Activated CD4-positive, CD25-positive, alpha-beta regulatory T cell treated with anti-CD3 and anti-CD28 coated beads, Interleukin-2, amount 50 U/mL, for 16 hours (primary cell): ENCODE data around the gene CTNNA3.

ENCODE experiments used
- DNase-seq: peaks from one replicate; pipeline ENCODE4 v3.0.0-alpha.2; 2020; ENCODE audit warnings: low read depth, low spot score

CTNNA3 gene

DNA sequence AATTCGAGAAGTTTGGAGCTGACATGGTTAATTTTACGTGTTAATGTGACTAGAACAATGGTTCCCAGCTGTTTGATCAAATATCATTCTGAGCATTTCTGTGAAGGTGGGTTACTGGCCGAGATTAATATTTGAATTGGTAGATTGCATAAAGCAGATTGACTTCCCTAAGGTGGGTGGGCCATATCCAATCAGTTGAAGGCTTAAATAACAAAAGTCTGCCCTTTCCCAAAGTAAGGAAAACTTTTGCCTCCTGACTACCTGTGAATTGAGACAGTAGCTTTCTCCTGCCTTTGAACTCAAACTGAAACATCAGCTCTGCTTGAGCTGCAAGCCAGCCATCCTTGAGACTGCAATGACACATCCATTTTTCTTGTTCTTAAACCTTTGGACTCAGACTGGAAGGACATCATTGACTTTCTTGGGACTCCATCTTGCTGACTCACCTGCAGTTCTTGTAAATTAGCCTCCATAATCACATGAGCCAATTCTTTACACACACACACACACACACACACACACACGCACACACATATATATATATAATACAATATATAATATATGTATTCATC is 833.2 kb downstream of the CTNNA3 start:
- DNase-seq, result no peak

- no peak for DNase-seq
Observed at GRCh38 chr10:66860376-66860945, 835.5 kb downstream of the CTNNA3 start.

DNA sequence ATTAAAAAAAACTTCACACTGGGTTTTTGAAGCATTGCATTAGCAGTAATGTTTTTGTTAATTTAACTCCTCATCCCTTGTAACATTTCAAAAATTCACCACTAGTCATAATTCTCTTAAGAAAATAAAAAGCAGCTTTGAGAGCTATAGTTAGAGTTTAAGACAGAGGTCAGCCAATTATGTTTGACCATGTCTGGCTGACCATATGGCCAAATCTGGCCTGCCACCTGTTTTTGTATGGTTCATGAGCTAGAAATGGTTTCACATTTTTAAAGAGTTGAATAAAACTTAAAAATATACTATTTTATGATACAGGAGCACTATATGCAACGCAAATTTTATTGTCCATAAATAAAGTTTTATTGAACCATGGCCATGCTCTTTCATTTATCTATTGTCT is 843.2 kb downstream of the CTNNA3 start:
- DNase-seq, result no peak

- no peak for DNase-seq
Observed at GRCh38 chr10:66848856-66849255, 847.1 kb downstream of the CTNNA3 start.

DNA sequence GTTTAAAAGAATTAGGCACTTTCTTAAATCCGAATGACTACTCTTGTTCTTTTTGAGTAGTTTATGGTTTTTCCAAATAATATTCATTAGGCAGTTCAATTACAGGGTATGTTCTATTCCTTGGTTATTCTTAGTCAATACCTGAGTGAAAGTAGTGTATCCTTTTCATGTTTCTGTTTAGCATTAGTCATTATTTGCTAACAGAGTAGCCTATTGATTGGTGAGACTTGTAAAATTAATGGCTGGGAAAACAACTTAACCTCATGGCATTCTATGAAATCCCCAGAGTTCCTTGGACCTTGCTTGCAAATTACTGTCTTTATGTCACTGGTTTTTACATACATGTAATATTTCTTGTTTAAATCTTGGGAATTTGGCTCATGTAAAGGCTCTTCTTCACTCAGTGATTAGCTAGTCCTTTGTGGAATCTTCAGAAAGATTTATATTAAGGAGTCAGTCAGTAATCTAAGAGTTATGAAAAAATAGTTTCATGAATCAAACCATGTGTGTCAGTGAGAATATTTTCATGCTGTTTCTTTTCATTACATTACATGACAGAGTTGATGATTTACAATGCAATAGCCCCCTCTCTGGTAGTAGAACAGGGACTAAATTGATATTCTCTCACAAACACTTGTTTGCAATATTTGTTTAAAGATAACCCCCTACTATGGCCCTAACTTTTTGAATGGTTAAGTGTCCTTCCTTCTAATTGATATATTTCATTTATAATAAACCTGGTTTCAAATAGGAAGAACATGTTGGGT is 851.6 kb downstream of the CTNNA3 start:
- DNase-seq, result no peak

DNA sequence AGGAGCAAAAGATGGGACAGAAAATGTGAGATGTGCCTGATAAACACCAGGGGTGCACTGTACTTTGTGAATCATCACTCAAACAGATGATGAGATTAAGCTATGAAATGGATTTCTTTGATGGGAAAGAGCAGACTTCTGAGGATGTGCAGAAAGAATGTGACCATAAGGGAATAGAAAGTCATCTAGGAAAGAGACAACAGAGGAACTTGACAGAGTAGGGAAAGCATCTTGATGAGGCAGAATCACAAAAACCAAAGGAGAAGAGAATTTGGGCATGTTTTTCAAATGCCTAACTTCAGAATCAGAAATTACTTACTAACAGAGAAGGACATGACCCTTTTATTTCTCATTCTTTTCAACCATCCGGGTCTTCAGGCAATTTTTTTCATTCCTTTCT is 852.6 kb downstream of the CTNNA3 start:
- DNase-seq, result no peak

- DNase-seq, result no peak
Observed at GRCh38 chr10:66842867-66843266, 853.1 kb downstream of the CTNNA3 start.

- DNase-seq, result no peak
Observed at GRCh38 chr10:66842371-66842770, 853.6 kb downstream of the CTNNA3 start.

- DNase-seq, result no peak
Observed at GRCh38 chr10:66838656-66839055, 857.3 kb downstream of the CTNNA3 start.

- no peak for DNase-seq
Observed at GRCh38 chr10:66837990-66838389, 858.0 kb downstream of the CTNNA3 start.

DNA sequence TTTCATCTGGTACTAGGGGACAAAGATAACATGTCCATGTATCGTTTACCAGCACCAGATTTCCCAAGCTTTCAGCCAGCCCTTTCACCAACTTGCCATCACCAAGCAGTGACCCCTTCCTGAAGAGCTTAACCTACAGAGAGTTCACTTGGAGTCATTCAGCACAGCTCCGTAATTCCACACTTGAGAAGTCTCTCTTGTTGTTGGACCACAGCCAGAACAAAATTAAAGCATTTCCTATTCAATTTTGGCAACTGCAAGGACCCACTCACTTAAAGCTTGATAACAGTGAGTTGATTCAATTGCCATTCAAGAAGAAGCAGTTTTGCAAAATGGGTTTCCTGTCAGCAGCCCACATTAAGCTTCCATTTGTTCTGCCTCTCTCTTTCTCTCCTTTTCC is 858.7 kb downstream of the CTNNA3 start:
- DNase-seq, result no peak

GRCh38 chr10:66836771-66837170 is 859.2 kb downstream of the CTNNA3 start:
- no peak for DNase-seq

DNA sequence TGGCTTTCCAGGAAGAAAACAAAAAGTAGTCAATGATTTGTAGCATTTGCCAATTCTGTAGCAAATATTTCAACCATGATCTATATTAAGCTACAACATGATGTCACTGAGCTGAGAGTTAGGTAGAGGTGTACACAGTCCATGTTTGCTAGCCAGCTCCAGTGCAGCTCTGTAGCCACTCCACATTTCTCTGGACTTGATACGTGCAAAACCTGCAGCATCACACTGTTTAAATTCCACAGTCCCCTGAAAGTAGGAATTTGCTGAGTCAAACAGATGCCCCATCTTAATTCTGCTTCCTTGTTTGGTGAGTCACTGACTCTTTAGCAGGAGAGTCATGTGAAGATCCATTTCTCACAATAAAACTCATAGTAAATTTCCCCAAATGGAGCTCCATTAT is 859.9 kb downstream of the CTNNA3 start:
- no peak for DNase-seq

- no peak for DNase-seq
Observed at GRCh38 chr10:66835400-66835799, 860.6 kb downstream of the CTNNA3 start.

DNA sequence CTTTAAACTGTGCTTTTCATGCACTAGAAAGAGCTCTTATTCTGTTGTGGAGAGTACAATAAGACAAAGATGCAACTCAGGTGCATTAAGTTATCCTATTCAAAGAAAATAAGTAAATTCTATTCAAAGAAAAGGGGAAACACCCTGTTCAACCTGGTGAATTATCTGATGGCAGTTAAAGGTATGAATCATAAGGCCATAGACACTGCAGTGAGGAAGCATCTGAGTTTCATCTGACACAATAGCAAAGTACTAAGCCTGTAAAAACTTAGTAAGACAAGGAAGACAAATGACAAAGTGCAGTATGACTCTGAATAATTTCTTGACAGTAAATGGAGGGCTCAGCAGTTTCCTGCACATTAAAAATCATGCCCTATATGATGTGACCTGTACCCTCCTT is 861.2 kb downstream of the CTNNA3 start:
- DNase-seq, result no peak

DNA sequence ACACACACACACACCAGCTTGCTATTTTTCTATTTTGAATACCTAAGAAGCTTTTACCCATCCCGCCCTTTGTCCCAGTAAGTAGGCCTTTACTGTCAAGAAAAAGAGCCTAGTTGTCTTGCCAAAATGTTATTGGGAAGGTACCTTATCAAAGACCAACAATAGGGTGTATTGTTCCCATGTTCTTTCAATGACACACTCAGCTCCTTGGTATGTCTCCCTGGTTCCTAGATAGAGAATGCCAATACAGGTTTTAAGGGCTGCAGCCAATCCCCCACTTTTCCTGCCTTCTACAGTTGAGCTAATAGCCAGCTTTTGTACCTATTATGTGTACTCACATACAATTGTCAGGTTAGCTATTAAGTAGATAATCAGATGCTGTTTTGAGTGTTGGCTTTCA is 862.1 kb downstream of the CTNNA3 start:
- DNase-seq, result no peak

DNA sequence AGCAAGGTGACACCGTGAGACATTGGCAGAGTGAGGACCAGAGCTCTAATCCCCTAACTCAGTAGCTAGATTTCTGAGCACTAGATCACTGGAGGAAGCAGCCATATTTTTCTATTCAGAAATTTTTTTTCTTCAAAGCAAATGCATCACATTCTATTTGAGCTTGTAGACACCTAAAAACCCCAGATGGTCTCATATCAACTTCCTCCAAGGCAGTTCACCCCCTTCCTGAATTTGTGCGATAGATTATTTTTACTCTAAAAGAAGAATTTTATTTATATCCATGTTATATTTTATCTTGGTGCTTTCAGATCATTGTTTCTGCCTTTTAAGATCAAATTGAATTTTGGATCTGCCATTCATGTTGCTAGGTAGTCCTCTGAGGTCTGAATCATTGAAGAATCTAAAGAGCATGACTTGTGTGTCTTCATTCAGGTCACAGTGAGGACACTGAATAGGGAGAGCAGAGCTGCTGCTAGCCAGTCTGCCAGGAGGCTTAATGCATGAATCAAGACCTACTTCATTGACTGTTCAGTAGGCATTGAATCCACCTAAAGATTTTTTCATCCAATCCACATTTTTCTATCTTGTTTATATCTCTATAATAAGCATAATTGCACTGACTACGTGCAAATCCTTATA is 863.1 kb downstream of the CTNNA3 start:
- no peak for DNase-seq

DNA sequence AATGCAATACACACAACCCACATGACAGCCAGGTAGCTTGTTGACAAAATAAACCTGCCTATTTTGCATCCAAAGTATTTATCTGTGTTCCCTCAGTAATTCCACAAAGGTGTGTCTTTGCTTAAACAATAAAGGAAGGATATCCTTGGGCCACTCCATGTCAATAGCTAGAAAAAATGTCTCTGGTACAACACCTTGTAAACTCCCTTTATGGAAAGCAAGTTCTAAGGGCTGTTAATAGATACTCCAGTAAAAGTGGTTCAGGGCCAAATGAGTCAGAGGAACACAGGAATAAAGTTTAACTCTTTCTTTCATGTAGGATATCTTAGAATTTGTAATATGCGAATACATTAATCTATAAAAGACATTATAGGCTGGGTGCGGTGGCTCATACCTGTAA is 867.0 kb downstream of the CTNNA3 start:
- no peak for DNase-seq

DNA sequence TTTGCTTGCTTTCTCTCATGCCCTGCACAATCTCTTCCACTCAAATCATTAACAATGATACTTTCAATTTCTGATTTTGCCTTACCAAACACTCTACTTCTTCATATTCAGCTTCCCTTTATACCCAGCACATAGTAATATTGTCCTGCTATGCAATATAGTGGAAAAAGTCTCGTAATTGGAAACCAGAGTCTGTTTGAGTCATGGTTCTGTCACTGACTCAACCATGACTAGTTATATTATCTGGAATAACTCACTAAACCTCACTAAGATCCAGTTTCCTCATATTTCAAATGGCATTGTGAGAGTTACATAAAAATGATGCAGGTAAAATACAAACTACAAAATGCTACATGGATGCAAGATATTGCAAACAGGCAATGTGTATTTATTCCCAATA is 868.6 kb downstream of the CTNNA3 start:
- DNase-seq, result no peak

DNA sequence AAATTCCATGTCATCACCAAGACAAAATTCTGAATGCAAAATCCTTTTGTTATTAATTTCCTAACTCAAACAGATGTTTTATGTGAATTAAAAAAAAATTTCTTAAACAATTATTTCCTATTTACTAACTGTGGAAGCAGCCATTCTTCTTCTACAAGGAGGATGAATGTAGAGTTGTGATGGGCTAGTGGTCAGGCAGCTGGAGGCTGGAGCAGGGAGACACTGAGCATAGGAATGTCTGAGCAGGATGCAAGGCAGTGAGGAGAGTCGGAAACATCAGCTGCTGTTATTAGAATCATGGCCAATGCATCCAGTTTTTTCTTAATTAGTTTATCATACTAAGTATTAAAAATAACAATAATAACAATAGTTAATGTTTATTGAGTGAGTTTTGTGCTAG is 872.7 kb downstream of the CTNNA3 start:
- no peak for DNase-seq

GRCh38 chr10:66822801-66823200 is 873.2 kb downstream of the CTNNA3 start:
- DNase-seq, result no peak

DNA sequence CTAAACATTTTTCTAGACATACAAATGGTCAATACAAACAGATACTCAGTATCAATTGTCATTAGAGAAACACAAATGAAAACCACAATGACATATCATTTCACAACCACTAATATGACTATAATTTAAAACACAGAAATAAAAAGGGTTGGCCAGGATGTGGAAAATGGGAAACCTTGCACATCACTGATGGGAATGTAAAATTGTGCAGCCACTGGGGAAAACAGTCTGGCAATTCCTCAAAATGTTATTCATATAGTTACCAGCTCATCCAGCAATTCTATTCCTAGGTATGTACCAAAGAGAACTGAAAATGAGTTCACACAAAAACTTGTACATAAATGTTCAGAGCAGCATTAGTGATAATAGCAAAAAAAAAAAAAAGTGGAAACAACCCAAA is 876.3 kb downstream of the CTNNA3 start:
- no peak for DNase-seq

GRCh38 chr10:66813122-66813521 is 882.9 kb downstream of the CTNNA3 start:
- no peak for DNase-seq
